Thymus (tissue), 11 donors: ENCODE measurements around the gene TNFRSF1B. TPM values are rescaled to one million over a fixed set of nuclear protein-coding genes. Genes with fewer than 3 reads are reported as not detected.

ENCODE experiments used
- DNase-seq, 9 donors: peaks; one replicate each; pipeline ENCODE4 v3.0.0-alpha.2; 2013; ENCODE audit warnings: low spot score in 9 of 9, low read depth in 6 of 9, missing footprints in 1 of 9
- H3K27ac ChIP-seq, 2 donors: one replicate each; pipeline ENCODE4 v1.5.1; 2013; ENCODE audit warnings: control low read depth in 1 of 2, low read depth in 1 of 2, low read length in 1 of 2, mild to moderate bottlenecking in 1 of 2, moderate library complexity in 1 of 2
- H3K27me3 ChIP-seq, 2 donors: one replicate each; pipeline ENCODE4 v1.5.1; 2013; ENCODE audit warnings: low read length in 1 of 2; ENCODE audit not compliant: control insufficient read depth in 2 of 2, insufficient read depth in 1 of 2
- H3K36me3 ChIP-seq, 2 donors: one replicate each; pipeline ENCODE4 v1.5.1; 2013; ENCODE audit warnings: low read length in 1 of 2, mild to moderate bottlenecking in 1 of 2, moderate library complexity in 1 of 2; ENCODE audit not compliant: control insufficient read depth in 2 of 2, insufficient read depth in 2 of 2
- H3K4me1 ChIP-seq, 2 donors: one replicate each; pipeline ENCODE4 v1.5.1; 2013; ENCODE audit warnings: low read length in 2 of 2; ENCODE audit not compliant: control insufficient read depth in 2 of 2, insufficient read depth in 2 of 2
- H3K4me3 ChIP-seq, 2 donors: one replicate each; pipeline ENCODE4 v1.5.1; 2013; ENCODE audit warnings: low read length in 2 of 2, control low read depth in 1 of 2, mild to moderate bottlenecking in 1 of 2
- H3K9me3 ChIP-seq, 2 donors: one replicate each; pipeline ENCODE4 v1.5.1; 2013; ENCODE audit warnings: low read length in 1 of 2, mild to moderate bottlenecking in 1 of 2; ENCODE audit not compliant: control insufficient read depth in 2 of 2, insufficient read depth in 1 of 2
- WGBS: extraction: QIAGEN DNeasy Blood & Tissue Kit; methylation state at CpG from one replicate; pipeline ENCODE4 v1.1.7; 2013; 5-methylcytosine and 5-hydroxymethylcytosine counted together
- polyA plus RNA-seq: library from polyadenylated mRNA; stranded (reverse); fragments of 200-250 nt; gene quantifications from one replicate; pipeline ENCODE4 v1.2.3, GENCODE V29; 2013
- total RNA-seq: library from RNA; stranded (reverse); fragments of 120-200 nt; gene quantifications from one replicate; pipeline ENCODE4 v1.2.4, GENCODE V29; 2013
- donor health status: healthy.

TNFRSF1B gene
- total and polyA plus RNA-seq, 2 donors: 19.1 to 35.4 TPM

GRCh38 chr1:12128120-12128519 is 38.7 kb upstream of the TNFRSF1B start:
- no peak overlapping the region for H3K27ac ChIP-seq
- DNase-seq: no peak
- H3K27me3 ChIP-seq: peaks cover 0 to 6% of the 10 kb centered on the region in 2 donors
- peaks cover 0 to 26% of the 10 kb centered on the region in 2 donors for H3K4me1 ChIP-seq
- H3K36me3 ChIP-seq: no peaks in the 10 kb centered on the region
- WGBS: 90% methylated on average over 15 of the region's 15 CpGs
- no peak overlapping the region for H3K4me3 ChIP-seq
- H3K9me3 ChIP-seq: no peaks in the 10 kb centered on the region

GRCh38 chr1:12129624-12130023 is 37.2 kb upstream of the TNFRSF1B start:
- 97% methylated on average over 12 of the region's 12 CpGs for WGBS
- Histone ChIP-seq H3K4me1 (peaks cover 0 to 26% of the 10 kb centered on the region in 2 donors), H3K36me3 (no peaks in the 10 kb centered on the region), H3K27ac (no peak overlapping the region), H3K27me3 (no peaks in the 10 kb centered on the region), H3K4me3 (no peak overlapping the region), H3K9me3 (no peaks in the 10 kb centered on the region)
- no peak for DNase-seq

GRCh38 chr1:12130466-12131130 is 36.2 kb upstream of the TNFRSF1B start:
- H3K27ac ChIP-seq: no peak overlapping the region
- no peak overlapping the region for H3K4me3 ChIP-seq
- 88% methylated on average over 13 of the region's 13 CpGs for WGBS
- peaks cover 0 to 19% of the 10 kb centered on the region in 2 donors for H3K4me1 ChIP-seq
- H3K9me3 ChIP-seq: no peaks in the 10 kb centered on the region
- DNase-seq: no peak
- no peaks in the 10 kb centered on the region for H3K36me3 ChIP-seq
- H3K27me3 ChIP-seq: no peaks in the 10 kb centered on the region

- Histone ChIP-seq H3K4me3 (no peak overlapping the region), H3K27ac (no peak overlapping the region), H3K9me3 (no peaks in the 10 kb centered on the region), H3K4me1 (peaks cover 0 to 12% of the 10 kb centered on the region in 2 donors), H3K36me3 (no peaks in the 10 kb centered on the region), H3K27me3 (no peaks in the 10 kb centered on the region)
- no peak for DNase-seq
- 93% methylated on average over 8 of the region's 8 CpGs for WGBS
Observed at GRCh38 chr1:12132078-12132477, 34.7 kb upstream of the TNFRSF1B start.

- Histone ChIP-seq H3K4me1 (peaks cover 0 to 7% of the 10 kb centered on the region in 2 donors), H3K36me3 (no peaks in the 10 kb centered on the region), H3K9me3 (no peaks in the 10 kb centered on the region), H3K27me3 (no peaks in the 10 kb centered on the region), H3K4me3 (no peak overlapping the region), H3K27ac (no peak overlapping the region)
- WGBS: 92% methylated on average over 10 of the region's 10 CpGs
- no peak for DNase-seq
Observed at GRCh38 chr1:12134716-12135115, 32.1 kb upstream of the TNFRSF1B start.

GRCh38 chr1:12135612-12136011 is 31.2 kb upstream of the TNFRSF1B start:
- Histone ChIP-seq H3K9me3 (no peaks in the 10 kb centered on the region), H3K27ac (no peak overlapping the region), H3K27me3 (no peaks in the 10 kb centered on the region), H3K36me3 (no peaks in the 10 kb centered on the region), H3K4me3 (no peak overlapping the region), H3K4me1 (peaks cover 0 to 7% of the 10 kb centered on the region in 2 donors)
- WGBS: 87% methylated on average over 6 of the region's 6 CpGs
- DNase-seq: no peak

GRCh38 chr1:12136916-12137610 is 29.7 kb upstream of the TNFRSF1B start:
- Histone ChIP-seq H3K9me3 (no peaks in the 10 kb centered on the region), H3K4me3 (no peak overlapping the region), H3K4me1 (peaks cover 0 to 7% of the 10 kb centered on the region in 2 donors), H3K36me3 (no peaks in the 10 kb centered on the region), H3K27ac (no peak overlapping the region), H3K27me3 (no peaks in the 10 kb centered on the region)
- WGBS: 85% methylated on average over 8 of the region's 8 CpGs
- no peak for DNase-seq

- H3K4me3 ChIP-seq: no peak overlapping the region
- no peaks in the 10 kb centered on the region for H3K27me3 ChIP-seq
- no peak overlapping the region for H3K27ac ChIP-seq
- no peaks in the 10 kb centered on the region for H3K36me3 ChIP-seq
- H3K9me3 ChIP-seq: no peaks in the 10 kb centered on the region
- peaks cover 0 to 8% of the 10 kb centered on the region in 2 donors for H3K4me1 ChIP-seq
- no peak for DNase-seq
- WGBS: 91% methylated on average over 31 of the region's 31 CpGs
Observed at GRCh38 chr1:12138196-12139168, 28.3 kb upstream of the TNFRSF1B start.

GRCh38 chr1:12140016-12140415 is 26.8 kb upstream of the TNFRSF1B start:
- Histone ChIP-seq H3K36me3 (no peaks in the 10 kb centered on the region), H3K4me3 (no peak overlapping the region), H3K27me3 (no peaks in the 10 kb centered on the region), H3K4me1 (peaks cover 0 to 17% of the 10 kb centered on the region in 2 donors), H3K9me3 (no peaks in the 10 kb centered on the region), H3K27ac (no peak overlapping the region)
- 97% methylated on average over 4 of the region's 4 CpGs for WGBS
- DNase-seq: no peak
